GM10266 (cell line): ENCODE measurements around the gene PRKG1.

Experiments
- DNase-seq: peaks from one replicate; pipeline ENCODE4 v3.0.0; 2012; ENCODE audit errors: extremely low spot score
- TF ChIP-seq, protein P1 (sequence below): IDR thresholded peaks from 2 replicates; pipeline ENCODE4 v1.5.1; 2012; ENCODE audit warnings: mild to moderate bottlenecking, low read depth; ENCODE audit not compliant: control insufficient read depth, insufficient read depth; ENCODE audit errors: missing control alignments

The PRKG1 gene

DNA sequence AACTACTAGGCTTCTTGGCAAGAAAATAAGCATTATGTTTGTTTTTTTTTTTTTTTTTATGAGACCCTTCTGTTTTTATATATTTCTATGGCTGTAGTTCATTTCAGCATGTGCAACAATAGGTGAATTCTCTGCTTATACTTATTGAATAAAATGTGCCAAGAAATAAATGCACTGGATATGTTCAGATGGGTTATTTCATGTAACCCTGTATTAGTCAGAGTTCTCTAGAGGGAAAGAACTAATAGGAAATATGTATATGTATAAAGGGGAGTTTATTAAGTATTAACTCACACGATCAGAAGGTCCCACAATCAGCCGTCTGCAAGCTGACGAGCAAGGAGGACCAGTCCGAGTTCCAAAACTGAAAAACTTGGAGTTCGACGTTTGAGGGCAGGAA, 332.3 kb downstream of the PRKG1 start:
- DNase-seq, result no peak
- TF ChIP-seq, protein P1, sequence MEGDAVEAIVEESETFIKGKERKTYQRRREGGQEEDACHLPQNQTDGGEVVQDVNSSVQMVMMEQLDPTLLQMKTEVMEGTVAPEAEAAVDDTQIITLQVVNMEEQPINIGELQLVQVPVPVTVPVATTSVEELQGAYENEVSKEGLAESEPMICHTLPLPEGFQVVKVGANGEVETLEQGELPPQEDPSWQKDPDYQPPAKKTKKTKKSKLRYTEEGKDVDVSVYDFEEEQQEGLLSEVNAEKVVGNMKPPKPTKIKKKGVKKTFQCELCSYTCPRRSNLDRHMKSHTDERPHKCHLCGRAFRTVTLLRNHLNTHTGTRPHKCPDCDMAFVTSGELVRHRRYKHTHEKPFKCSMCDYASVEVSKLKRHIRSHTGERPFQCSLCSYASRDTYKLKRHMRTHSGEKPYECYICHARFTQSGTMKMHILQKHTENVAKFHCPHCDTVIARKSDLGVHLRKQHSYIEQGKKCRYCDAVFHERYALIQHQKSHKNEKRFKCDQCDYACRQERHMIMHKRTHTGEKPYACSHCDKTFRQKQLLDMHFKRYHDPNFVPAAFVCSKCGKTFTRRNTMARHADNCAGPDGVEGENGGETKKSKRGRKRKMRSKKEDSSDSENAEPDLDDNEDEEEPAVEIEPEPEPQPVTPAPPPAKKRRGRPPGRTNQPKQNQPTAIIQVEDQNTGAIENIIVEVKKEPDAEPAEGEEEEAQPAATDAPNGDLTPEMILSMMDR, result no peak

DNA sequence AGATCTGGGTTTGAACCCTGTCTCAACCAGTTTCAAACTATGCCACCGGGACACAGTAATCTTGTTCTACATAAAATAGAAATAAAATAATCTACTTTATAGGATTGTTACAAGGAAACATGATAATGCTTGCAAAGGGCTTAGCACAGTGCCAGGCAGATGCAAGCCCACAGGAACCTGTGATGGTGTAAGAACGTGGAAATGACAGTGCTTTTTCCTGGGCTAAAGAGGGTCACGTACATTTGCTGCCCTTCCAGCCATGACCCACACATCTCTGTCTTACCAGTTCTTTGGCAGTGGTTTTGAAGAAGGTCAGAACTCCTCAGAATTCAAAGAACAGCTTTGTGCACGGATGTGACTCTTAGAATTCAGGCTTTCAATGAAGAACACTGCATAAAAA, 342.2 kb downstream of the PRKG1 start:
- TF ChIP-seq, protein P1, result no peak

DNA sequence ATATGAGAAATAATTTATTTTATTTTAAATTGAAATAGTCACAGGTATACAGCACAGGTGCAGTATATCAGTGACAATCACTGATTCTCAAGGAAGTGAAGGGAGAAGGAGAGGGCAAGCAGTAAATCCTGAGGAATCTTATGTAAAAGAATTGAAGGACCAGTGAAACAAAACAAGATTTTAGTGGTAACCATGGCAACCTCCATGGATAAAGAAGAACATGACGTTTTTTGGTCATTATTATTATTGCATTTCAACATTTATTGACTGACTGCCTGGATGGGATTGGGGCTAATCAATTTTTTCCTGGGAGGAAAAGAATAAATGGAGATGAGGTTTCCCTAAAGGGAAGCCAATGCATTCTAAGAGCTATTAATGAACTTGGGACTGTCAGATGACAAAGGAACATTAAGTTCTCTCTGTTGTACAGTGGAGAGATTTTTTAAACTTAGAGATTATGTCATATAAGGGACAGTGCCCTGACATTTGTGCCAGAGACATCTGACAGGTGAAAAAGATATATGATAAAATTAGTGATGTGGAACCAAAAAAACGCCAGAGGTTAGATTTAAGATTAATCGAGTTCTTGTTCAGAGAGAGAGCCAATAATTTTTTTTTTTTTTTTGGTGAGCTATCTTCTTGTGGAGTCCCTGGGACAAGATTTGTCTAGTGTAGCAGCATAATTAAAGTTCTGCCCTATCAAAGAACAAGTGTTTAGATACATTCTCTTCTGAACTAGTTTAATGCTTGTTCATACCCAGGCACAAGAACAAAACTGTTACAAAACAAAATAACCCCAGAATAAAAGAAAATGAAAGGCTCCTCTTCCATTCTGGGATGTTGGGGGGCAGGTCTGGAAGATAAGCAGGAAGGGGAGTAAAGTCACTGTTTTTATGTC, 345.2 kb downstream of the PRKG1 start:
- TF ChIP-seq, protein P1, result no peak
- DNase-seq, result no peak

More for the DNA sequence above, 342.2 kb downstream of the PRKG1 start:
- DNase-seq, result no peak

DNA sequence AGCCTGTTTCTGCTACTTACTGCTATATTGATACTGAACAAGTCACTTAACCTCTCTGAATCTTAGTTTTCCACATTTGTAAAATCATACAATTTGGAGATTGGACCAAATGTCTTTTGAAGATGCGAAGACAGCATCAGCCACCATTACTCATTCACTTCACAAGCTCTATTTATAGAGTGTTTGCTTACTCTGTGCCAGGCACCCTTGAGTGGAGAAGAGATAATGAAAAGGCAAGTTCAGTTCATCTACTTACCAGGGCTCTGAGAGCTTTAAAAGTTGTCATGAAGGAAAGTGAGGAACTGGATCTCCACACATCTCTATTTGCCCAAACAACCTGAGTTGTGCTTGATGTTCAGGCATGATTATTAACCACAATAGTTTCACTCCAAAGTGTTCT, 347.6 kb downstream of the PRKG1 start:
- no peak for DNase-seq
- TF ChIP-seq, protein P1, result no peak

DNA sequence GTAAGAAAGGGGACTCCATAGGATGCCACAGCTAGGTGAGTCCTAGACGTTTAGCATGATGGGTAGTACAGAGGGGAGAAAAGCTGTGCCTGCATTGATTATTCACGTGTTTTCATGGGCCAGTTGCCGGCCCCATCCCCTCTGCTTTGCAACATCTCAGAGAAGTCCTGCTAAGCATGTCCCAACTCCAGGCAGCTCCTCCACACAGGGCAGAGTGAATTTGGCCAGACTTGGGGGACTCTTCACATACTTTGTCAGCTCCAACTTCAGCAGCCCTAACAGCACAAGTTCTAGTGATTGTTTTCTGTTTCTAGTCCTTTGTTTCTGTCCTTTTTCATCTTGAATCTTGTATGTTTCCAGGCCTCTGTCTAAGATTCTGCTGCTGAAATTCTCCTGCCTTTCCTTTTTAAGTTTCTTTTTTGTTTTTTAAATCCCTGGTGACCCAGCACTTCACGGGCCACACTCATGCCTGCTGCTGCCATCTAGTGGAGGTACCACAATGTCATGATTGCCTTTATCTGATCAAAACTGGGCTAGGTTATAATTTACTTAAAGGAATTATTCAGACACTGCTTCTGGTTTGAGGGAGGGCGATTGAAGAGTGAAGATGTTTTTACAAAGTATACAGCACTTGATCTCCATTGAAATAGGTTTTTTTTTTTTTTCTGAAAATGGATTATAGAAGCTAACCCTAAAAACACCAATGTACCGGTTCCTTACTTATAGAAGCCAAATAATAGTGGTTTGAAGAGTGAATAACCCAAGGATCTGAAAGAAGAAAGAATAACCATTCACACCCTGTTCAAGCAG, 348.2 kb downstream of the PRKG1 start:
- DNase-seq, result peak; percentile 19
- TF ChIP-seq, protein P1, result peak; percentile 71

DNA sequence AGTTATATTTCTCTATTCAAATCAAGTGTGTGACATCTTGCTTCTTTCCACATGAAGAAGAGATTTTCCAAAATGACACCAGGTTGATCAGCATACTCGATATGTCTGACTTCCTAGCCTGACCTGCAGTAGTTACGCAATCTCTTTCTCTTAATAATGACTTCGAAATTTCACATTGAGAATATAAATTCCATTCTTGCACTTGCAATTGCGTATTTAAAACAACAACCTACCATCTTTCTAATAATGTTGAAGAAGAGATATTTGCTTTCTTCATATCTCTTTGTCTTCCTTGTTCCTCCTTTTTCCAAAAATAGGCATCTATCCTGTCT, 348.8 kb downstream of the PRKG1 start:
- DNase-seq, result no peak
- TF ChIP-seq, protein P1, result no peak

DNA sequence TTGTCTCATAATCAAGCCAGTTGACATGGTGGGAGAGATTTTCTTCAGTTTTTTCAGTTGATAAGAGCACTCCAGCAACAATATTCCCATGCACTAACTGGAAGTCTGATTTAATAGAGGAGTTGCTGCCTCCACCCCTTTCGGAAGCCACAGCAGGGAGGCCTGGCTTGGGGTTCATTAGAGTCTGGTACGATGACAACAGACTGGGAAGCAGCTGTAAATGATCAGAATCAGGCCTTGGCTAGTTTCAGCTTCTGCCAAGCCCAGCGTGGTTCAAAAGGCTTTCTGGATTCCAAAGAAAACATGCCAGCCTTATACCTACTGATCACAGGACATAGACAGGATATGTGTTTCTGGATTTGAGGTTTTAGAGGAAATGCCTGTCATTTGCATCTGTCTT, 351.1 kb downstream of the PRKG1 start:
- TF ChIP-seq, protein P1, result no peak
- DNase-seq, result no peak
